HK-2 (cell line): Measurements from ENCODE around the gene ARV1.

Experiments
- DNase-seq: peaks from one replicate; pipeline ENCODE4 v3.0.0-alpha.2; 2018; ENCODE audit not compliant: unreplicated experiment

Gene ARV1

GRCh38 chr1:230978491-230979388, at the start of gene ARV1, which contains the start of gene TTC13:
Gene ARV1 (plus strand): TSS chr1:230979094. CDS start chr1:230979106, 12 bp downstream.
Gene TTC13 (minus strand): TSS chr1:230978861. CDS start chr1:230978830, 31 bp downstream.
- peak; percentile 100 for DNase-seq

- no peak for DNase-seq
Measured at GRCh38 chr1:230930986-230931385, 47.9 kb upstream of the ARV1 start.

- no peak for DNase-seq
Measured at GRCh38 chr1:230935852-230936251, 43.0 kb upstream of the ARV1 start.

- DNase-seq: no peak
Measured at GRCh38 chr1:230936475-230936874, 42.4 kb upstream of the ARV1 start.

GRCh38 chr1:230937371-230937770, 41.5 kb upstream of the ARV1 start:
- DNase-seq: no peak

GRCh38 chr1:230938924-230939368, 39.9 kb upstream of the ARV1 start:
- DNase-seq: no peak

- no peak for DNase-seq
Measured at GRCh38 chr1:230939806-230940489, 38.9 kb upstream of the ARV1 start.

GRCh38 chr1:230940848-230941247, 38.0 kb upstream of the ARV1 start:
- DNase-seq: no peak

- DNase-seq: no peak
Measured at GRCh38 chr1:230943048-230943593, 35.8 kb upstream of the ARV1 start.

GRCh38 chr1:230948301-230948700, 30.6 kb upstream of the ARV1 start:
- DNase-seq: no peak

GRCh38 chr1:230948903-230949302, 30.0 kb upstream of the ARV1 start:
- DNase-seq: no peak

- DNase-seq: no peak
Measured at GRCh38 chr1:230950404-230950803, 28.5 kb upstream of the ARV1 start.

GRCh38 chr1:230957580-230957989, 21.3 kb upstream of the ARV1 start:
- DNase-seq: no peak

GRCh38 chr1:230958370-230958769, 20.5 kb upstream of the ARV1 start:
- DNase-seq: no peak

GRCh38 chr1:230964896-230965295, 14.0 kb upstream of the ARV1 start:
- DNase-seq: no peak

- DNase-seq: no peak
Measured at GRCh38 chr1:230965535-230965934, 13.4 kb upstream of the ARV1 start.

GRCh38 chr1:230966358-230966873, 12.5 kb upstream of the ARV1 start:
- DNase-seq: no peak

- DNase-seq: no peak
Measured at GRCh38 chr1:230970432-230970831, 8.5 kb upstream of the ARV1 start.

GRCh38 chr1:230971771-230972170, 7.1 kb upstream of the ARV1 start:
- no peak for DNase-seq

- no peak for DNase-seq
Measured at GRCh38 chr1:230972855-230973271, 6.0 kb upstream of the ARV1 start.

GRCh38 chr1:230975636-230976035, 3.3 kb upstream of the ARV1 start:
- no peak for DNase-seq

GRCh38 chr1:230976360-230976759, 2.5 kb upstream of the ARV1 start:
- no peak for DNase-seq
